ENCODE results near the gene PSIP1.

The PSIP1 gene

GRCh38 chr9:15501179-15501578 is 9.6 kb downstream of the PSIP1 start (continued):
- TF ChIP-seq ZBTB10 (tag by site-specific recombination; IDR thresholded peaks at IDR 0.05) (no peak), REPIN1 (tag by site-specific recombination; IDR thresholded peaks at IDR 0.05; ENCODE audit: low read depth) (no peak), SCRT2 (tag by site-specific recombination; IDR thresholded peaks at IDR 0.05) (no peak), ZBTB17 (tag by site-specific recombination; IDR thresholded peaks at IDR 0.05) (no peak), ZNF664 (tag by site-specific recombination; IDR thresholded peaks at IDR 0.05) (peak; percentile 93), ZBTB44 (tag by site-specific recombination; IDR thresholded peaks at IDR 0.05) (no peak), ZNF174 (tag by site-specific recombination; IDR thresholded peaks at IDR 0.05) (no peak), AEBP2 (tag by site-specific recombination; IDR thresholded peaks at IDR 0.05; ENCODE audit: borderline replicate concordance) (no peak), ZBTB1 (tag by site-specific recombination; IDR thresholded peaks at IDR 0.05) (no peak)
- TF ChIP-seq, protein P1, sequence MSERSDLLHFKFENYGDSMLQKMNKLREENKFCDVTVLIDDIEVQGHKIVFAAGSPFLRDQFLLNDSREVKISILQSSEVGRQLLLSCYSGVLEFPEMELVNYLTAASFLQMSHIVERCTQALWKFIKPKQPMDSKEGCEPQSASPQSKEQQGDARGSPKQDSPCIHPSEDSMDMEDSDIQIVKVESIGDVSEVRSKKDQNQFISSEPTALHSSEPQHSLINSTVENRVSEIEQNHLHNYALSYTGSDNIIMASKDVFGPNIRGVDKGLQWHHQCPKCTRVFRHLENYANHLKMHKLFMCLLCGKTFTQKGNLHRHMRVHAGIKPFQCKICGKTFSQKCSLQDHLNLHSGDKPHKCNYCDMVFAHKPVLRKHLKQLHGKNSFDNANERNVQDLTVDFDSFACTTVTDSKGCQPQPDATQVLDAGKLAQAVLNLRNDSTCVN (tag by site-specific recombination; optimal IDR thresholded peaks at IDR 0.05): no peak
- TF ChIP-seq, protein P2, sequence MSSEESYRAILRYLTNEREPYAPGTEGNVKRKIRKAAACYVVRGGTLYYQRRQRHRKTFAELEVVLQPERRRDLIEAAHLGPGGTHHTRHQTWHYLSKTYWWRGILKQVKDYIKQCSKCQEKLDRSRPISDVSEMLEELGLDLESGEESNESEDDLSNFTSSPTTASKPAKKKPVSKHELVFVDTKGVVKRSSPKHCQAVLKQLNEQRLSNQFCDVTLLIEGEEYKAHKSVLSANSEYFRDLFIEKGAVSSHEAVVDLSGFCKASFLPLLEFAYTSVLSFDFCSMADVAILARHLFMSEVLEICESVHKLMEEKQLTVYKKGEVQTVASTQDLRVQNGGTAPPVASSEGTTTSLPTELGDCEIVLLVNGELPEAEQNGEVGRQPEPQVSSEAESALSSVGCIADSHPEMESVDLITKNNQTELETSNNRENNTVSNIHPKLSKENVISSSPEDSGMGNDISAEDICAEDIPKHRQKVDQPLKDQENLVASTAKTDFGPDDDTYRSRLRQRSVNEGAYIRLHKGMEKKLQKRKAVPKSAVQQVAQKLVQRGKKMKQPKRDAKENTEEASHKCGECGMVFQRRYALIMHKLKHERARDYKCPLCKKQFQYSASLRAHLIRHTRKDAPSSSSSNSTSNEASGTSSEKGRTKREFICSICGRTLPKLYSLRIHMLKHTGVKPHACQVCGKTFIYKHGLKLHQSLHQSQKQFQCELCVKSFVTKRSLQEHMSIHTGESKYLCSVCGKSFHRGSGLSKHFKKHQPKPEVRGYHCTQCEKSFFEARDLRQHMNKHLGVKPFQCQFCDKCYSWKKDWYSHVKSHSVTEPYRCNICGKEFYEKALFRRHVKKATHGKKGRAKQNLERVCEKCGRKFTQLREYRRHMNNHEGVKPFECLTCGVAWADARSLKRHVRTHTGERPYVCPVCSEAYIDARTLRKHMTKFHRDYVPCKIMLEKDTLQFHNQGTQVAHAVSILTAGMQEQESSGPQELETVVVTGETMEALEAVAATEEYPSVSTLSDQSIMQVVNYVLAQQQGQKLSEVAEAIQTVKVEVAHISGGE (tag by site-specific recombination; conservative IDR thresholded peaks at IDR 0.05; ENCODE audit: low read depth): peak; percentile 90

DNA sequence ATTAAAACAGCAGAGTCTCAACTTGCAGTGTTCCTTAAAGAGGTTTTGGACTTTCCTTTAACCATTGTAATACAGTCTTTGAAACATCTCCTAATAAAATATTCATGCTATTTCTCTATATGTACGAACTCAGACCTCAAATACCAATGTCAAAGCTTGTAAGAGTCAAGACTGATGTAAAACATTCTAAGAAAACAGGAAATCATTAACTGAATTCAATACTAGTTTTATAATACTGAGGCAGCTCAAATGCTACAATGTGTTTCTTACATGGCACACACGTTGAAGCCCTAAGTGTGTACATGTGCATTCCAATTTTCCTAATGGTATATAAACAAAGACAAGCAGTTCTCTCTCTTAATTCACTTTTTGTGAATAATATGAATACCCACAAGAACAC is 11.6 kb downstream of the PSIP1 start:
- ChIA-PET CTCF (interaction anchor here (0.6 kb wide), 1 partner anchor 41 kb away, joined by 7 read pairs; no protein-coding TSS in a partner anchor), POLR2A (no interaction called here)
- no peak for TF ChIP-seq ZNF560 (tag by site-specific recombination; IDR thresholded peaks at IDR 0.05; ENCODE audit: borderline replicate concordance)
- TF ChIP-seq WT1 (tag by site-specific recombination; IDR thresholded peaks at IDR 0.05): no peak
- no peak for TF ChIP-seq ZNF792 (tag by site-specific recombination; IDR thresholded peaks at IDR 0.05)
- TF ChIP-seq HOXC10 (CRISPR knock-in tag; IDR thresholded peaks at IDR 0.05): no peak
- no peak for TF ChIP-seq GLI4 (tag by site-specific recombination; IDR thresholded peaks at IDR 0.05)
- TF ChIP-seq ZNF174 (tag by site-specific recombination; IDR thresholded peaks at IDR 0.05): no peak
- no peak for TF ChIP-seq ZBTB7A (tag by site-specific recombination; IDR thresholded peaks at IDR 0.05; ENCODE audit: low read depth)
- no peak for TF ChIP-seq ZNF624 (tag by site-specific recombination; IDR thresholded peaks at IDR 0.05)
- TF ChIP-seq MYNN (tag by site-specific recombination; IDR thresholded peaks at IDR 0.05; ENCODE audit: borderline replicate concordance): no peak
- no peak for TF ChIP-seq ZNF555 (tag by site-specific recombination; conservative IDR thresholded peaks at IDR 0.05)
- no peak for TF ChIP-seq ZNF585B (tag by site-specific recombination; IDR thresholded peaks at IDR 0.05)
- no peak for TF ChIP-seq ZNF114 (tag by site-specific recombination; IDR thresholded peaks at IDR 0.05)
- peaks cover 9% of the 10 kb centered on the region for H3K4me1 ChIP-seq (ENCODE audit: control insufficient read depth, insufficient read depth, low read length)
- H3K27ac ChIP-seq (ENCODE audit: extremely low read depth, low read depth, low read length): no peak overlapping the region
- no peaks in the 10 kb centered on the region for H3K9me3 ChIP-seq (ENCODE audit: control insufficient read depth, insufficient read depth, low read depth, low read length)
- H3K4me3 ChIP-seq (ENCODE audit: low read depth, low read length): no peak overlapping the region
- H3K36me3 ChIP-seq (ENCODE audit: control insufficient read depth in 2 of 2, insufficient read depth in 1 of 2, low read length in 2 of 2): peaks cover 38 to 74% of the 10 kb centered on the region in 2 experiments
